ENCODE measurements around the gene TBC1D4. TPM values are rescaled to one million over a fixed set of nuclear protein-coding genes. Genes with fewer than 3 reads are reported as not detected.

Gene TBC1D4
- total RNA-seq, 1 donor from 2014 or later = 84.9 TPM

- DNase-seq (ENCODE audit: low spot score) = no peak
- intact Hi-C loops (cut with DNase I) = no loop called here
These were observed 77.2 kb downstream of the TBC1D4 start for GRCh38 chr13:75404726-75405125.

GRCh38 chr13:75402787-75403186 is 79.2 kb downstream of the TBC1D4 start:
- intact Hi-C loops (cut with DNase I) = no loop called here
- peak; percentile 85 for DNase-seq (ENCODE audit: low spot score)

- no peak for DNase-seq (ENCODE audit: low spot score)
- intact Hi-C loops (cut with DNase I) = no loop called here
These were observed 81.2 kb downstream of the TBC1D4 start for GRCh38 chr13:75400775-75401174.

GRCh38 chr13:75399879-75400217 is 82.1 kb downstream of the TBC1D4 start:
- intact Hi-C loops (cut with DNase I) = no loop called here
- DNase-seq (ENCODE audit: low spot score) = no peak

GRCh38 chr13:75399168-75399878 is 82.6 kb downstream of the TBC1D4 start:
- DNase-seq (ENCODE audit: low spot score) = no peak
- intact Hi-C loops (cut with DNase I) = no loop called here

GRCh38 chr13:75398072-75398471 is 83.9 kb downstream of the TBC1D4 start:
- intact Hi-C loops (cut with DNase I) = no loop called here
- DNase-seq (ENCODE audit: low spot score) = no peak

- intact Hi-C loops (cut with DNase I) = no loop called here
- no peak for DNase-seq (ENCODE audit: low spot score)
These were observed 86.1 kb downstream of the TBC1D4 start for GRCh38 chr13:75395901-75396300.

- intact Hi-C loops (cut with DNase I) = no loop called here
- DNase-seq (ENCODE audit: low spot score) = no peak
These were observed 86.9 kb downstream of the TBC1D4 start for GRCh38 chr13:75395066-75395465.

- intact Hi-C loops (cut with DNase I) = no loop called here
- no peak for DNase-seq (ENCODE audit: low spot score)
These were observed 88.0 kb downstream of the TBC1D4 start for GRCh38 chr13:75393839-75394520.

- no peak for DNase-seq (ENCODE audit: low spot score)
- intact Hi-C loops (cut with DNase I) = no loop called here
These were observed 90.4 kb downstream of the TBC1D4 start for GRCh38 chr13:75391432-75392100.

GRCh38 chr13:75390229-75390628 is 91.7 kb downstream of the TBC1D4 start:
- intact Hi-C loops (cut with DNase I) = no loop called here
- DNase-seq (ENCODE audit: low spot score) = no peak

- no peak for DNase-seq (ENCODE audit: low spot score)
- intact Hi-C loops (cut with DNase I) = no loop called here
These were observed 96.3 kb downstream of the TBC1D4 start for GRCh38 chr13:75385708-75386083.

- DNase-seq (ENCODE audit: low spot score) = no peak
- intact Hi-C loops (cut with DNase I) = no loop called here
These were observed 96.9 kb downstream of the TBC1D4 start for GRCh38 chr13:75384879-75385707.

- intact Hi-C loops (cut with DNase I) = no loop called here
- no peak for DNase-seq (ENCODE audit: low spot score)
These were observed 98.8 kb downstream of the TBC1D4 start for GRCh38 chr13:75383064-75383715.

- DNase-seq (ENCODE audit: low spot score) = no peak
- intact Hi-C loops (cut with DNase I) = no loop called here
These were observed 103.7 kb downstream of the TBC1D4 start for GRCh38 chr13:75378301-75378700.

GRCh38 chr13:75376792-75377402 is 105.1 kb downstream of the TBC1D4 start:
- intact Hi-C loops (cut with DNase I) = no loop called here
- no peak for DNase-seq (ENCODE audit: low spot score)

- DNase-seq (ENCODE audit: low spot score) = no peak
- intact Hi-C loops (cut with DNase I) = no loop called here
These were observed 106.6 kb downstream of the TBC1D4 start for GRCh38 chr13:75375329-75375728.

- no peak for DNase-seq (ENCODE audit: low spot score)
- intact Hi-C loops (cut with DNase I) = loop anchor here (5.0 kb wide), 1 partner anchor 163 kb away; the partner anchor contains the start of gene COMMD6
These were observed 108.0 kb downstream of the TBC1D4 start for GRCh38 chr13:75373988-75374387.

All from cardiac septum (tissue), 1 donor.